Hematopoietic multipotent progenitor cell treated with erythropoietin and hydrocortisone succinate and interleukin-3 and kit ligand, for 17 days (in vitro differentiated cells): ENCODE data around the gene STMN1.

Experiments used
- DNase-seq: peaks from one replicate; pipeline ENCODE4 v3.0.0-alpha.2; 2015; ENCODE audit warnings: low spot score

The STMN1 gene

DNA sequence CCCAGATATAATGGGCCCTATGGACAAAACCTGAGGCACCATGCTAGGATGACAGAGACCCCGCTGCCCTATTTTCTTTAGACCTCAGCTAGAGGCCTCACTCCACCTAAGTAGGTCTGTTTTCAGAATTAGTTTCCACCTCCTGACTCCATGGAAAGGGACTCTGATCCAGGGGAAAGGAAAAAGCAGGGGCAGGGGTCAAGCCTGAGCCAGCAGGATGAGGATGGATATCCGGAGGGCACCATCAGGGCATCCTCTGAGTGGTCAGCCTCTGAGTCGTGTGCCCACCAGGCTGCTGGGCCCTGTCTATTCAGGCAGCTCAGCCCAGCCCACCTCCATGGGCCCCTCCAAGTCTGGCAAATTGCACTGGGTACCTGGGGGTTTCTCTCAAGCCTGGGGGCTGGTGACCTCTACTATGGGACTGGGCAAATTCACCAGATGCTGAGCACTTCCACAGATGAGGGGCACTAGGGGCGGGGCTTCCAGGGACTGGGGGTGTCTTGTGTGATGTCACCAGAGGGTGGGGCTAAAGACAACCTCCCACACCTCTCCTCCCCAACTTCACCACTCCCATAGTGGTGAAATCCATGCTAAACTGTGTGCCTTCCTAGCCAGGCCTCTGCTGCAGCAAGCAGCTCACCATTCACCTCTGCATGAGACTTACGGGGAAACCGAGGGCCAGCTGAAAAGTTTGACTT, 36.2 kb downstream of the STMN1 start:
- DNase-seq: no peak

DNA sequence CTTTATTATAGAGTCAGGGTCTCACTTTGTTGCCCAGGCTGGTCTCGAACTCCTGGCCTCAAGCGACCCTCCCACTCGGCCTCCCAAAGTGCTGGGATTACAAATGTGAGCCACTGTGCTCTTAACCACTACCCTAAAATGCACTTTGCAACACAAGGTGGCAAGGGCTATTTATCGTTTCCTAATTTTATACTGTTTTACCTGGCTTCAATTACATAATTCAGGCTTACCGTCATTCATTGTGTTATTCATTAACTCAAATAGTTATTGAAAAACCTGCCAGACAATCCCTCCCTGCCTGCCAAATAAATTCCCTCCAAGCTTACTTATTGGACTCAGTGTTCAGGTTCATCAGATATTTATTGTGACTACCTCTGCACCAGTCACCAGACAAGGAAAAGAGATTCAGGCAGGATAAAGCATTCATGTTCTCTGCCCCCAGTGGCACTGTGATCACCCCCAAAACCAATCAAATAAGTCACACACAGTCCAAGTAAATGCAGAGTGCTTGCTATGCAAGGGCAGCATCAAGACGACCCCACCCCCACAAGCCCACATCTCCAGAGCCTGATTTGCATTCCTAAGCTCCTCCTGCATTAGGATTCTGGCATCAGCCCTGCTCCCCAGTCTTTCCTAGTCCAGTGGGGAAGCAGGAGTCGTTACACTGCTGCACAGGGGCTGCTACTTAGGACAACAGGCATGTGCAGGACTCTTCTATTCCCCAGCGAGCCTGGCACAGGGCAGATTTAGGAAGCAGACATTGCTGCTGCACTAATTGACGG, 38.8 kb downstream of the STMN1 start:
- DNase-seq: no peak

DNA sequence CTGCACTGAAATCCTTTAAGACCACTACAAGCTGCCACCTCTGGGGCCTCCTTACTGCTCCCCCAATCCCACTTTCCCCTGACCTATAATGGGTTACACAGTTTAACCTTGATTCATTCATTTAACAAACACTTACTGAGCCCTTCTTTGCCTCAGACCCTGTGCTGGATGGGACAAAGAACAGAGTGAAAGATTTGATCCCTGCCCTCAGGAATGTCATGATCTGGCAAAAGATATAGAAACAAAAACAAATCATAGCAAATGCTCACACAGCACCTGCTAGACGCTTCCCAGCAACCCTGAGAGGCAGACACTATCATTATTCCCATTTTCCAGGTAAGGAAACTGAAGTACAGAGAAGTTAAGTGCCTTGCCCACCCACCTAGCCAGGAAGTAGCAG, 39.9 kb downstream of the STMN1 start:
- DNase-seq: no peak

DNA sequence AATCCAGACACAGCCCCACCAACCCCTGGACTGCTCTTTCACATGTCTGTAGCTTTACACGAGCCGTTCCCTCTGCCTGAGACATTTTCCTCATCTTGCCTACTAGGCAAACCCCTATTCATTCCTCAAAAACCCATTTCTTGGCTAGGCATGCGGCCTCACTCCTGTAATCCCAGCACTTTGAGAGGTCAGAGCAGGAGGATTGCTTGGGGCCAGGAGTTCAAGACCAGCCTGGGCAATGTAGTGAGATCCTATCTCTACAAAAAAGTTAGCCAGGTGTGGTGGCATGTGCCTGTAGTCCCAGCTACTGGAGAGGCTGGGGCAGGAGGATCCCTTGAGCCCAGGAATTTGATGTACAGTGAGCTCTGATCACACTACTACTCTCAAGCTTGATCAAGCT, 41.8 kb downstream of the STMN1 start:
- DNase-seq: no peak

DNA sequence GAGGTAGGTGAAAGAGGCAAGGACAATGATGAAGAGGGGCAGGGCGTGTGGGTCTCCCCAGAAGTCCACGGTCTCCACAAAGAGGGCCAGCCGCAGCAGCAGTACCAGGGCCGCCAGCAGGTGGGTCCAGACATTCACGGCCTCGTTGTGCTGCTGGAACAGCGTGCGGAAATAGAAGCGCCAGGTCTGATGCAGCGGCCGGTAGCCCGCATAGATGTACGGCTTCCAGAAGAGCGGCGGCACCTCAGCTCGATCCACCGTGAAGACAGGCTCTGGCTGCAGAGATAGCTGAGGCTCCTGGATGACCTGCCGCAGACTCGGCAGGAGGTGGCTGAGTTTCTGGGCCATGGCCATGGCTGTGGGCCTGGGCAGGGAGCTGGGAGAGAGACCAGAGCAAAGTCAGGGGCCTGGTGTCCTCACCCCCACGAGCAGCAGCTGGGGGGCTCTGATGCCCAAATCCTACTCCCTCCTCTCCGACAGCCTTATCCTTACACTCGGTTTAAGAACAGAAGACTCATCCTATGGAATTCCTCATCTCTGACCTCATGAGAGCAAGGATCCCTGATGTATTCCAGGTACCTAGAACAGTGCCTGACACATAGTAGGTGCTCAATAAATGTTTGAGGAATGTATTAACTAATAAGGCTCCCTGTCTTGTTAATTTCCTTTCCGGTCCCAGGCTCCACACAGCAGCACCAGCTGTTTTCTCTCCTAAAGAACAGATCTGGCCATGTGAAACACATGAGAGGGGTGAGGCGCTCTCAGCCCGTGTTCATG, 42.5 kb downstream of the STMN1 start:
- DNase-seq: no peak

DNA sequence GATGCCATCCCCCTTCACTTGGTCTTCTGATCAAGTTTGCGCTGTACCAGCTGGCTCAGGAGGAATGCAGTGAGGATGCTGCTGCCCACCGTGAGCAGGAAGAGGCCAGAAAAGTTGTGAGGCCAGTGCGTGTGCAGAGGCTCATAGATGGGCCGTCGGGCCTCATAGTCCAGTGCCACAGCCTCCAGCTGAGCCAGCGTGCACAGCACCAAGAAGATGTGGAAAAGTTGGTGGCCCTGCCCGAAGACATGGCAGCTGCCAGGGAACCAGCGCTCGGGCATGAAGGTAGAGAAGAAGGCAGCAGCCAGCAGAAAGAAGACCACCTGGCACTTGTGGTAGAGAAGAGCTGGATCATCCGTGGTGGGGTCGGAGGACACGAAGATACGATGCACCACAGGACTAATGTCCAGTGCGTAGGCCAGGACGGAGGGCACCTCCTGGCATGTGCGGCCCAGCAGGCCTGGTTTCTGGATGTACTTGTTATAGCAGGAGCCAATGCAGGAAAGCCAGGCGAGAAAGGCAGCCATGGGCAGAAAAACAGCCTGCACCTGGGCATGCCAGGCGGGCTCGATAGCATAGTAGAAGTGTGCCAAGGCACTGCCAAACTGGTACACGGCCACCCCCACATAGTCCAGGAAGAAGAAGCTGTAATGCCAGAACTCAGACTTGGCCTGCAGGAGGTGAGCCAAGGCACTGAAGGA, 43.3 kb downstream of the STMN1 start:
- DNase-seq: no peak

DNA sequence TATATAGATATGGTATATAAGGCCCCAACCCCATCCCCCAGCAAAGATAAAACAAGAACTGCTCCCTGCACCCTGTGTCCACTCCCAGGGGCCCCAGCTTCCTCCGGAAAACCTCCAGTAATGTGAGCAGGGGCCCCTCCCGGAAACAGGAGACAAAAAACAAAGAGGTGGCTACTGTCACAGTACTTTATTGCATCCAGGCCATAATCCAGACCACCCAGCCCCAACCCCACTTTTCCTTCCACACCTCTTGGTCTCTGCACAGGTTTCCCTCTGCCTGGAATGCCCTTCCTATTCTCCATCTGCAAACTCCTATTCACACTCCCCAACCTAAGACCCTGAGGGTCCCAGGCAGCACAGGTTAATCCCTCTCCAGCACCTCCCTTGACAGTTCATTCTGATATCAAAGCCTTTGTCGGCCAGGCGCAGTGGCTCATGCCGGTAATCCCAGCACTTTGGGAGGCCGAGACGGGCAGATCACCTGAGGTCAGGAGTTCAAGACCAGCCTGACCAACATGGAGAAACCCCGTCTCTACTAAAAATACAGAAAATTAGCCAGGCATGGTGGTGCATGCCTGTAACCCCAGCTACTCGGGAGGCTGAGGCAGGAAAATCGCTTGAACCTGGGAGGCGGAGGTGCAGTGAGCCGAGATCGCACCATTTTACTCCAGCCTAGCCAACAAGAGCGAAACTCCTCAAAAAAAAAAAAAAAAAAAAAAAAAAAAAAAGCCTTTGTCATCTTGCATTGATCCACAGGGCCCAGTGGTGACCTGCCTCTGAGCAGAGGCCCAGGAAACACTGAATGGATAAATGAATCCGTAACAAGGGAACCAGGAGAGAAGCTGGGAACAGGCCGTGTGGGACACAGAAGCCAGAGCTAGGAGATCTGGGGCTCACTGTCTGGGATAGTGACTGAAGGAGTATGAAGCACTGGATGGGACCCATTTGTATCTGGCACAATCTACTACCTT, 44.6 kb downstream of the STMN1 start:
- no peak for DNase-seq

DNA sequence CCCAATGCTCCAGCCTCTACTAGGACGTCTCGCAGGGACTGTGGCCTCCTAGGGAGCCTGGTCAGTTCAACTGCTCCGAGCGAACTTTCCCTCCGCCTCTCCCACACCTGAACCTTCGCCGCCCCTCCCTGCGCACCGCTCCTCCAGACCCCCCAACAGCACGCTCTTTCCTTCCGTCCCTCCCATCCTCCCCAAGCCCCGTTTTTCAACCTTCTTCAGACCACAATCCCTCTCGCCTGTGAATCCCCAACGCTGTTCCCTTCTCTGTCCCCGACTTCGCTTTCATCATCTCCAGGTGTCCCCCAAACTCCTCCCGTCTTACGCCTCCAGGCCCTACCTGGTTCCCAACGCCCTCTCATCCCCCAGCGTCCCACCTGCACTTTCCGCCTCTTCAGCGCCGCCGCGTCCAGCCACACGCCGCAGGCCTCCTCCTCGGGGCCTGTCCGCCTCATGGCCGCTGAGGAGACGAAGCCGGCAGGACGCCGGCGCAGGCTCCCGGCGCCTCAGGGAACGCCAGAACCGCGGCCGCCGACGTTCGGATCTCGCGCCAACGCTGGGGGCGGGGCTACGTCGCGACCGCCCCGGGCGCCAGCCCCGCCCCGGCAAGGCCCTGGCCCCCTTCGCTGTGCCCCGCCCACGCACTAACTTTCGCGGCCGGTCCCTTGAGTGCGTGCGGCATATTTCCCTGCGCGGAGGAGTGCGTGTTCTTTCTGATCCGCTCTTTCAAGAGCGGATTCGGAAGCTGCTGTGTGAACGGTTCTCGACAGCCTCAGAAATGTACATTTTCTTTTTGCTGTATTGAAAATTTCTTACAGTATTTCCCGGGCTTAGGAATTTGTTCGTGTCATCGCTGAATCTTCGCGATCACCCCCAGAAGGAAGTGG, 47.1 kb downstream of the STMN1 start, which contains the start of gene AUNIP:
TSS of gene AUNIP (minus strand) at position 552 of the 884 bp plus-strand sequence. CDS start at position 452, 100 bp downstream.
- peak; percentile 86 for DNase-seq

DNA sequence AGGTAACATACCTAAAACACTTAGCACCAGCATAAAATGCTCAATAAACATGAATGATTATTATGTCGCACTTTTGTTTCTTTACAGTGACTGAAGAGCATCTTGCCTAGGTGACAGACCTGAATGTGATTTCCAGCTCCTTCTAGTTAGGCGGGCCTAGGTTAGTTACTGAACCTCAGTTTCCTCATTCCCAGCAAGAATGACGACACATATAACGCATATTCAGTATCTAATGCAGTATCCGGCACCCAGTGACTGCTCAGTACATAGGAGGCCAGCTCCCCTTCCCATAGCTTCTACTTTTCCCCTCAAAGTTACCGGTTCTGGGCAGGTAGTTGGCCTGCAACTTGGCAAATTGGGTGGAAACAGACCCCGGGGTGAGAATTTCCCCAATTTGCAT, 47.7 kb downstream of the STMN1 start:
- no peak for DNase-seq

DNA sequence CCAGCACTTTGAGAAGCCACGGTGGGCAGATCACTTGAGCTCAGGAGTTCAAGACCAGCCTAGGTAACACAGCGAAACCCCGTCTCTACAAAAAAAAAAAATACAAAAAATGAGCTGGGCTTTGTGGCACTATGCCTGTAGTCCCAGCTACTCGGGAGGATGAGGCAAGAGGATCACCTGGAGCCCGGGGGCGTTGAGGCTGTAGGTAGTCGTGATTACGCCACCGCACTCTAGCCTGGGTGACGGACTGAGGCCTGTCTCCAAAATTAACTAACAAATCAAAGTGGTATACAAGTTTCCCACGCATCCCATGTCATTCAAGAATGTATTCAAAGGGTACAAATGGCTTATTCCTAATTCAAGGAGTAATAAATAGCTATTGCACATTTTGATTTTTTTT, 49.4 kb downstream of the STMN1 start:
- no peak for DNase-seq

DNA sequence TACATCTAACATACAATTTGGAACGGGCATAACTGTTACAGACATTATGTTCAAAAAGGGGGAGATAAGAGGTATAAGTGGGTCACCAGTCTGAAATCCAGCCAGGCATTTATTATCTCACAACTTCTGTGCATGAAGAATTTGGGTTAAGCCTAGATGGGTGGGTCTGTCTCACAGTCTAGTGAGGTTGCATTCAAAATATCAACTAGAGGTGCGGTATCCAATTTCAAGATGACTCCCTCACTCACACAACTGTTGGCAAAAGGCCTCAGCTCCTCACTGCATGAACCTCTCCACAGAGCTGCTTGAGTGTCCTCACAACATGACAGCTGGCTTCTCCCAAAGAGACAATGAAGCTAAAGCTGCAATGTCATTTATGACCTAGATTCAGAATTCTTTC, 51.7 kb downstream of the STMN1 start:
- no peak for DNase-seq
